ENCODE measurements around the gene NRDC.
"Not testable (repeated sequence)": the region's sequence is repeated elsewhere in the genome, so short reads cannot be mapped to it uniquely, and the experiment has no call there.

Gene NRDC

GRCh38 chr1:51899022-51899421 lies 20.5 kb upstream of the NRDC start:
- Histone ChIP-seq H4K20me1 (ENCODE audit: control insufficient read depth, insufficient read depth, low read depth, low read length) (no peaks in the 10 kb centered on the region), H3K4me1 (ENCODE audit: control insufficient read depth, low read length) (no peaks in the 10 kb centered on the region)

GRCh38 chr1:51898090-51898734 lies 19.7 kb upstream of the NRDC start:
- Histone ChIP-seq H3K9me3 (ENCODE audit: control insufficient read depth, insufficient read depth, low read length) (no peaks in the 10 kb centered on the region), H3F3A (ENCODE audit: control insufficient read depth, insufficient read depth) (no peaks in the 10 kb centered on the region), H3K4me1 (ENCODE audit: control insufficient read depth, low read length) (no peaks in the 10 kb centered on the region), H3K9me2 (replicated peaks; ENCODE audit: control insufficient read depth, low read length) (no peaks in the 10 kb centered on the region), H4K20me1 (ENCODE audit: control insufficient read depth, insufficient read depth, low read depth, low read length) (no peaks in the 10 kb centered on the region), H3K27ac (ENCODE audit: low read depth, low read length) (no peak overlapping the region), H3K79me2 (ENCODE audit: control insufficient read depth, low read length) (no peaks in the 10 kb centered on the region), H3K4me3 (ENCODE audit: low read length) (no peak overlapping the region), H3K4me2 (ENCODE audit: low read length) (no peak overlapping the region), H3K36me3 (ENCODE audit: control insufficient read depth, low read length) (no peaks in the 10 kb centered on the region), H3K27me3 (ENCODE audit: control insufficient read depth, low read length) (peaks cover 24% of the 10 kb centered on the region)
- TF ChIP-seq EZH2phosphoT487 (IDR thresholded peaks at IDR 0.05; ENCODE audit: borderline replicate concordance, low read length) = no peak
- TF ChIP-seq, protein P1, sequence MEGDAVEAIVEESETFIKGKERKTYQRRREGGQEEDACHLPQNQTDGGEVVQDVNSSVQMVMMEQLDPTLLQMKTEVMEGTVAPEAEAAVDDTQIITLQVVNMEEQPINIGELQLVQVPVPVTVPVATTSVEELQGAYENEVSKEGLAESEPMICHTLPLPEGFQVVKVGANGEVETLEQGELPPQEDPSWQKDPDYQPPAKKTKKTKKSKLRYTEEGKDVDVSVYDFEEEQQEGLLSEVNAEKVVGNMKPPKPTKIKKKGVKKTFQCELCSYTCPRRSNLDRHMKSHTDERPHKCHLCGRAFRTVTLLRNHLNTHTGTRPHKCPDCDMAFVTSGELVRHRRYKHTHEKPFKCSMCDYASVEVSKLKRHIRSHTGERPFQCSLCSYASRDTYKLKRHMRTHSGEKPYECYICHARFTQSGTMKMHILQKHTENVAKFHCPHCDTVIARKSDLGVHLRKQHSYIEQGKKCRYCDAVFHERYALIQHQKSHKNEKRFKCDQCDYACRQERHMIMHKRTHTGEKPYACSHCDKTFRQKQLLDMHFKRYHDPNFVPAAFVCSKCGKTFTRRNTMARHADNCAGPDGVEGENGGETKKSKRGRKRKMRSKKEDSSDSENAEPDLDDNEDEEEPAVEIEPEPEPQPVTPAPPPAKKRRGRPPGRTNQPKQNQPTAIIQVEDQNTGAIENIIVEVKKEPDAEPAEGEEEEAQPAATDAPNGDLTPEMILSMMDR (IDR thresholded peaks at IDR 0.05; ENCODE audit: low read depth, low read length, poor library complexity, severe bottlenecking) = no peak

More at GRCh38 chr1:51899022-51899421, 20.5 kb upstream of the NRDC start:
- Histone ChIP-seq H3K36me3 (ENCODE audit: control insufficient read depth, low read length) (no peaks in the 10 kb centered on the region), H3K27ac (ENCODE audit: low read depth, low read length) (no peak overlapping the region), H3F3A (ENCODE audit: control insufficient read depth, insufficient read depth) (no peaks in the 10 kb centered on the region), H3K4me3 (ENCODE audit: low read length) (no peak overlapping the region), H3K4me2 (ENCODE audit: low read length) (no peak overlapping the region), H3K9me2 (replicated peaks; ENCODE audit: control insufficient read depth, low read length) (no peaks in the 10 kb centered on the region), H3K9me3 (ENCODE audit: control insufficient read depth, insufficient read depth, low read length) (no peaks in the 10 kb centered on the region), H3K79me2 (ENCODE audit: control insufficient read depth, low read length) (no peaks in the 10 kb centered on the region), H3K27me3 (ENCODE audit: control insufficient read depth, low read length) (peaks cover 28% of the 10 kb centered on the region)
- TF ChIP-seq EZH2phosphoT487 (IDR thresholded peaks at IDR 0.05; ENCODE audit: borderline replicate concordance, low read length) = no peak
- TF ChIP-seq, protein P1 (IDR thresholded peaks at IDR 0.05; ENCODE audit: low read depth, low read length, poor library complexity, severe bottlenecking) = no peak

DNA sequence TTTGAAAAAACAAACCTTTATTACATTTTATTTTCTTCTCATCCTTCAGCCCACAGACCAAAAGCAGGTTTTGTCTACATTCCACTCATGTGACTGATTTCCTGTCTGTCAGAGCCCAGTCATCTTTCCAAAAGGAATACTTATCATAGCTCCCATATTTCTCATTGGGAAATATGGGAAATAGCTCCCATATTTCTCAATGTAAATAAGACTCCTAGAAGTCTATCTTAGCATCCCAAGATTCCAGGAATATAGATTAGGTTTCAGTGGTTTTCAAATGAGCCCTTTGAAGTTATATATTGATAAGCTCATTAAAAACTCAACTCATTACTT lies 19.1 kb upstream of the NRDC start:
- TF ChIP-seq EZH2phosphoT487 (IDR thresholded peaks at IDR 0.05; ENCODE audit: borderline replicate concordance, low read length) = no peak
- TF ChIP-seq, protein P1 (IDR thresholded peaks at IDR 0.05; ENCODE audit: low read depth, low read length, poor library complexity, severe bottlenecking) = no peak
- H3K79me2 ChIP-seq (ENCODE audit: control insufficient read depth, low read length) = no peaks in the 10 kb centered on the region
- no peak overlapping the region for H3K27ac ChIP-seq (ENCODE audit: low read depth, low read length)
- no peak overlapping the region for H3K4me3 ChIP-seq (ENCODE audit: low read length)
- H4K20me1 ChIP-seq (ENCODE audit: control insufficient read depth, insufficient read depth, low read depth, low read length) = no peaks in the 10 kb centered on the region
- H3K36me3 ChIP-seq (ENCODE audit: control insufficient read depth, low read length) = no peaks in the 10 kb centered on the region
- no peak overlapping the region for H3K4me2 ChIP-seq (ENCODE audit: low read length)
- H3K9me3 ChIP-seq (ENCODE audit: control insufficient read depth, insufficient read depth, low read length) = no peaks in the 10 kb centered on the region
- H3K4me1 ChIP-seq (ENCODE audit: control insufficient read depth, low read length) = no peaks in the 10 kb centered on the region
- H3K9me2 ChIP-seq (replicated peaks; ENCODE audit: control insufficient read depth, low read length) = no peaks in the 10 kb centered on the region
- H3F3A ChIP-seq (ENCODE audit: control insufficient read depth, insufficient read depth) = no peaks in the 10 kb centered on the region
- peaks cover 24% of the 10 kb centered on the region for H3K27me3 ChIP-seq (ENCODE audit: control insufficient read depth, low read length)

DNA sequence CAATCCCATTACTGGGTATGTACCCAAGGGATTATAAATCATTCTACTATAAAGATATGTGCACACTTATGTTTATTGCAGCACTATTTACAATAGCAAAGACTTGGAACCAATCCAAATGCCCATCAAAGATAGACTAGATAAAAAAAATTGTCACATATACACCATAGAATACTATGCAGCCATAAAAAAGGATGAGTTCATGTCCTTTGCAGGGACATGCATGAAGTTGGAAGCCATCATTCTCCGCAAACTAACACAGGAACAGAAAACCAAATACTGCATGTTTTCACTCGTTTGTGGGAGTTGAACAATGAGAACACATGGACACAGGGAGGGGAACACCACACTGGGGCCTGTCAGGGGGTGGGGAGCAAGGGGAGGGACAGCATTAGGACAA lies 16.2 kb upstream of the NRDC start:
- not testable (repeated sequence) for H3K4me2 ChIP-seq (ENCODE audit: low read length); H4K20me1 ChIP-seq (ENCODE audit: control insufficient read depth, insufficient read depth, low read depth, low read length); H3K79me2 ChIP-seq (ENCODE audit: control insufficient read depth, low read length); H3K4me3 ChIP-seq (ENCODE audit: low read length); H3K4me1 ChIP-seq (ENCODE audit: control insufficient read depth, low read length); H3F3A ChIP-seq (ENCODE audit: control insufficient read depth, insufficient read depth); H3K36me3 ChIP-seq (ENCODE audit: control insufficient read depth, low read length); H3K9me3 ChIP-seq (ENCODE audit: control insufficient read depth, insufficient read depth, low read length); H3K9me2 ChIP-seq (replicated peaks; ENCODE audit: control insufficient read depth, low read length); H3K27ac ChIP-seq (ENCODE audit: low read depth, low read length)
- peaks cover 32% of the 10 kb centered on the region for H3K27me3 ChIP-seq (ENCODE audit: control insufficient read depth, low read length)

All from DOHH2 (cell line).